SK-N-SH treated with all-trans-retinoic acid at 6 μM for 48 hours (cell line): ENCODE measurements around the gene SLC18A3.

Experiments used
- ATAC-seq: fragments of 200-7000 bp; cut with Tn5 transposase; 3 replicates; pipeline ENCODE4 v1.9.1; 2020; ENCODE audit warnings: mild to moderate bottlenecking, moderate library complexity
- ARNTL ChIP-seq: fragments of 450-650 bp; formaldehyde crosslinking; IDR thresholded peaks from 2 replicates; pipeline ENCODE4 v1.5.0; 2020; ENCODE audit warnings: low read depth, mild to moderate bottlenecking, moderate library complexity, borderline replicate concordance
- BACH2 ChIP-seq: fragments of 250-450 bp; sonication (Bioruptor Pico); IDR thresholded peaks from 2 replicates; pipeline ENCODE4 v1.9.0; 2021; ENCODE audit warnings: mild to moderate bottlenecking, borderline replicate concordance
- CSDC2 ChIP-seq: fragments of 250-450 bp; sonication (Bioruptor Pico); IDR thresholded peaks from 2 replicates; pipeline ENCODE4 v1.5.0; 2020; ENCODE audit warnings: mild to moderate bottlenecking, moderate library complexity
- CSRNP3 ChIP-seq: fragments of 250-450 bp; sonication (Bioruptor Pico); IDR thresholded peaks from 2 replicates; pipeline ENCODE4 v1.5.1; 2021; ENCODE audit warnings: mild to moderate bottlenecking, moderate library complexity
- ESRRG ChIP-seq: fragments of 250-450 bp; sonication (Bioruptor Pico); IDR thresholded peaks from 2 replicates; pipeline ENCODE4 v1.6.1; 2021; ENCODE audit warnings: mild to moderate bottlenecking
- GLIS3 ChIP-seq: fragments of 250-450 bp; sonication (Bioruptor Pico); IDR thresholded peaks from 2 replicates; pipeline ENCODE4 v1.5.0; 2020; ENCODE audit warnings: mild to moderate bottlenecking, moderate library complexity
- ISL1 ChIP-seq: fragments of 250-450 bp; sonication (Bioruptor Pico); IDR thresholded peaks from 2 replicates; pipeline ENCODE4 v2.1.2; 2022; ENCODE audit warnings: mild to moderate bottlenecking, moderate library complexity
- OSR1 ChIP-seq: fragments of 250-450 bp; sonication (Bioruptor Pico); IDR thresholded peaks from 2 replicates; pipeline ENCODE4 v1.8.0; 2022; ENCODE audit warnings: moderate library complexity, mild to moderate bottlenecking, inconsistent platforms
- PATZ1 ChIP-seq: fragments of 250-450 bp; sonication (Bioruptor Pico); IDR thresholded peaks from 2 replicates; pipeline ENCODE4 v1.8.0; 2020; ENCODE audit warnings: mild to moderate bottlenecking, moderate library complexity, borderline replicate concordance
- POU6F1 ChIP-seq: fragments of 250-450 bp; sonication (Bioruptor Pico); IDR thresholded peaks from 2 replicates; pipeline ENCODE4 v1.8.0; 2021; ENCODE audit warnings: low read depth, mild to moderate bottlenecking, moderate library complexity, borderline replicate concordance
- SNAI2 ChIP-seq: fragments of 250-450 bp; sonication (Bioruptor Pico); IDR thresholded peaks from 2 replicates; pipeline ENCODE4 v1.5.0; 2020; ENCODE audit warnings: mild to moderate bottlenecking, moderate library complexity
- TCF4 ChIP-seq: fragments of 250-450 bp; sonication (Bioruptor Pico); IDR thresholded peaks from 2 replicates; pipeline ENCODE4 v1.8.0; 2021; ENCODE audit warnings: mild to moderate bottlenecking, moderate library complexity, borderline replicate concordance
- TOX ChIP-seq: fragments of 250-450 bp; sonication (Bioruptor Pico); IDR thresholded peaks from 2 replicates; pipeline ENCODE4 v1.8.0; 2021; ENCODE audit warnings: mild to moderate bottlenecking, moderate library complexity, borderline replicate concordance
- ZC3H10 ChIP-seq: fragments of 250-450 bp; sonication (Bioruptor Pico); IDR thresholded peaks from 2 replicates; pipeline ENCODE4 v1.5.1; 2021; ENCODE audit warnings: mild to moderate bottlenecking, moderate library complexity
- ZFP3 ChIP-seq: fragments of 250-450 bp; sonication (Bioruptor Pico); IDR thresholded peaks from 2 replicates; pipeline ENCODE4 v1.5.0; 2020; ENCODE audit warnings: mild to moderate bottlenecking, moderate library complexity
- ZFP30 ChIP-seq: fragments of 450-650 bp; formaldehyde crosslinking; IDR thresholded peaks from 2 replicates; pipeline ENCODE4 v1.5.0; 2022; ENCODE audit warnings: mild to moderate bottlenecking, moderate library complexity
- ZNF565 ChIP-seq: fragments of 450-650 bp; formaldehyde crosslinking; conservative IDR thresholded peaks from 2 replicates; pipeline ENCODE4 v1.5.0; 2020; ENCODE audit warnings: low read depth, mild to moderate bottlenecking, moderate library complexity
- ZNF70 ChIP-seq: fragments of 450-650 bp; formaldehyde crosslinking; IDR thresholded peaks from 2 replicates; pipeline ENCODE4 v1.5.0; 2020; ENCODE audit warnings: mild to moderate bottlenecking, moderate library complexity
- ZNF8 ChIP-seq: fragments of 450-650 bp; formaldehyde crosslinking; IDR thresholded peaks from 2 replicates; pipeline ENCODE4 v1.5.0; 2020; ENCODE audit warnings: mild to moderate bottlenecking, moderate library complexity

The SLC18A3 gene

GRCh38 chr10:49595003-49595712 is 15.0 kb upstream of the SLC18A3 start:
- no peak for TF ChIP-seq OSR1 (CRISPR knock-in tag)
- TF ChIP-seq ZNF70: no peak
- TF ChIP-seq POU6F1: no peak
- TF ChIP-seq ZNF8 (CRISPR knock-in tag): no peak
- TF ChIP-seq CSRNP3 (CRISPR knock-in tag): no peak
- no peak for TF ChIP-seq SNAI2 (CRISPR knock-in tag)
- no peak for TF ChIP-seq GLIS3 (CRISPR knock-in tag)
- no peak for TF ChIP-seq ZC3H10
- TF ChIP-seq ZFP30: no peak
- no peak for TF ChIP-seq ZFP3
- no peak for TF ChIP-seq TOX (CRISPR knock-in tag)
- no peak for TF ChIP-seq TCF4 (CRISPR knock-in tag)
- TF ChIP-seq ISL1 (CRISPR knock-in tag): no peak
- no peak for TF ChIP-seq PATZ1 (CRISPR knock-in tag)
- ATAC-seq: peak; percentile 6; the same call in 2 of the 3 replicates

GRCh38 chr10:49595713-49596492 is 14.2 kb upstream of the SLC18A3 start:
- ATAC-seq: no peak
- TF ChIP-seq ZFP30: no peak
- TF ChIP-seq POU6F1: no peak
- no peak for TF ChIP-seq ZNF70
- no peak for TF ChIP-seq PATZ1 (CRISPR knock-in tag)
- TF ChIP-seq OSR1 (CRISPR knock-in tag): no peak
- no peak for TF ChIP-seq ZNF8 (CRISPR knock-in tag)
- no peak for TF ChIP-seq ESRRG (CRISPR knock-in tag)
- no peak for TF ChIP-seq ZNF565 (CRISPR knock-in tag)
- TF ChIP-seq ARNTL (CRISPR knock-in tag): no peak
- TF ChIP-seq, all 23 proteins: peak for 0

DNA sequence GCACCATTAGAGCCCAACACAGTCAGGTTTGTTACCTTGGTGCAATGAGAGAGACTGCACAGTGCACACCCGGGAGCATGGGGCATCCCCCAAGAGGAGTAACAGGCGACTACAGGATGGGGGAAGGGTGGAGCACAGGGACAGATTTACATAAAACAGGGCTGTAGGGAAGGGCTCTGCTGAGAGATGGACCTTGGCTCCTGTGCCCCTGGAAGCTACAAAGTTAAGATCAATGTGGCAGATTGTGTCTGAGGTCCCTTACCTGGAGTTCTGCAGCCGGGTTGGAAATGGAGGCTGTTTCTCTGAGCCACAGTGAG is 13.7 kb upstream of the SLC18A3 start:
- no peak for ATAC-seq
- TF ChIP-seq ISL1 (CRISPR knock-in tag): no peak
- TF ChIP-seq SNAI2 (CRISPR knock-in tag): no peak
- TF ChIP-seq CSRNP3 (CRISPR knock-in tag): no peak
- TF ChIP-seq BACH2: no peak
- no peak for TF ChIP-seq ZNF70
- TF ChIP-seq OSR1 (CRISPR knock-in tag): no peak
- TF ChIP-seq POU6F1: no peak
- TF ChIP-seq ESRRG (CRISPR knock-in tag): no peak
- TF ChIP-seq ZNF8 (CRISPR knock-in tag): no peak
- TF ChIP-seq TOX (CRISPR knock-in tag): no peak
- TF ChIP-seq ZNF565 (CRISPR knock-in tag): no peak
- TF ChIP-seq CSDC2: no peak
- no peak for TF ChIP-seq ARNTL (CRISPR knock-in tag)
